Esophagus (tissue), 2 donors: Measurements from ENCODE around the gene SP140L. TPM values are rescaled to one million over a fixed set of nuclear protein-coding genes. Genes with fewer than 3 reads are reported as not detected.
"Not testable (repeated sequence)": the region's sequence is repeated elsewhere in the genome, so short reads cannot be mapped to it uniquely, and the experiment has no call there.

ENCODE experiments used
- H3K27ac ChIP-seq, 2 donors: one replicate each; pipeline ENCODE4 v1.5.1; 2013; ENCODE audit warnings: low read depth in 2 of 2, mild to moderate bottlenecking in 2 of 2, inconsistent platforms in 1 of 2, low read length in 1 of 2, moderate library complexity in 1 of 2
- H3K27me3 ChIP-seq, 2 donors: one replicate each; pipeline ENCODE4 v1.6.1; 2013; ENCODE audit warnings: low read length in 2 of 2, control low read depth in 1 of 2, mild to moderate bottlenecking in 1 of 2; ENCODE audit not compliant: insufficient read depth in 2 of 2, control insufficient read depth in 1 of 2
- H3K36me3 ChIP-seq, 2 donors: one replicate each; pipeline ENCODE4 v1.6.1; 2013; ENCODE audit warnings: low read length in 1 of 2; ENCODE audit not compliant: control insufficient read depth in 2 of 2, insufficient read depth in 2 of 2
- H3K4me1 ChIP-seq, 2 donors: one replicate each; pipeline ENCODE4 v1.6.1; 2013; ENCODE audit warnings: low read length in 1 of 2; ENCODE audit not compliant: control insufficient read depth in 2 of 2, insufficient read depth in 2 of 2
- H3K4me3 ChIP-seq, 2 donors: one replicate each; pipeline ENCODE4 v1.5.1; 2013; ENCODE audit warnings: low read length in 2 of 2, mild to moderate bottlenecking in 2 of 2, low read depth in 1 of 2, moderate library complexity in 1 of 2
- H3K9me3 ChIP-seq, 2 donors: one replicate each; pipeline ENCODE4 v1.6.1; 2013; ENCODE audit warnings: mild to moderate bottlenecking in 2 of 2, low read depth in 1 of 2, low read length in 1 of 2, moderate library complexity in 1 of 2; ENCODE audit not compliant: control insufficient read depth in 2 of 2, insufficient read depth in 1 of 2
- WGBS, 2 donors: extraction: QIAGEN DNeasy Blood & Tissue Kit; methylation state at CpG; one replicate each; pipeline ENCODE4 v1.1.7; 2013; 5-methylcytosine and 5-hydroxymethylcytosine counted together
- polyA plus RNA-seq, 2 donors: library from polyadenylated mRNA; stranded (reverse); fragments of 200-250 nt; gene quantifications; one replicate each; pipeline ENCODE4 v1.2.3, GENCODE V29; 2013
- donor health status: healthy with polysubstance abuse.
- donor health status: Bipolar disorder and iron deficiency.

Gene SP140L
- polyA plus RNA-seq, 2 donors: 5.5 to 10.6 TPM

DNA sequence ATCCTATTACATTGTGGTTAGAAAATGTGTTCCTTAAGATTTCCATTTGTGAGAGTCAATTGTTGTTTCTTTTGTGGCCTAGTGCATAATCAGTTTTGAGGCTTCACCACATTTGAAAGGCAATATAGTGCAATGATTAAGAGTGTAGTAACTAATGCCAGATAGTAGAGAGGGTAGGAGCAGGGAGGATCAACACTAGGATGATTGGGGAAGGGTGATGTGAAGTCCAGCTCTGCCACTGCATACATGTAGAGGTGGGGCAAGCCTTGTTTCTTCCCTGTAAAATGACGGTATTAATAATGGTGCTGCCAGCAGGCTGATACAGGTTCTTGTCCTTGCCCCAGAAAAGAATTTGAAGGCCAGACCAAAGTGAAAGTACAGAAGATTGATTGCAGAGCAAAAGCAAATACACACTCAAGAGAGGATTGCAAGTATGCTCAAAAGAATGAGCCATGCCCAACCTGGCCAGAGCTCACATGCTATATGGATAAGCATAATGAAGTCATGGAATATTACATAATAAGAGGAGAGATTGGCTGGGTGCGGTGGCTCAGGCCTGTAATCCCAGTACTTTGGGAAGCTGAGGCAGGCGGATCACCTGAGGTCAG, 97.0 kb downstream of the SP140L start:
- no peaks in the 10 kb centered on the region for H3K4me1 ChIP-seq
- peak overlapping the region; percentile 31 to 72 for H3K27ac ChIP-seq
- 56 to 59% methylated on average over 3 of the region's 3 CpGs for WGBS, 2 donors
- H3K9me3 ChIP-seq: no peaks in the 10 kb centered on the region
- no peaks in the 10 kb centered on the region for H3K36me3 ChIP-seq
- H3K4me3 ChIP-seq: no peak overlapping the region
- no peaks in the 10 kb centered on the region for H3K27me3 ChIP-seq

DNA sequence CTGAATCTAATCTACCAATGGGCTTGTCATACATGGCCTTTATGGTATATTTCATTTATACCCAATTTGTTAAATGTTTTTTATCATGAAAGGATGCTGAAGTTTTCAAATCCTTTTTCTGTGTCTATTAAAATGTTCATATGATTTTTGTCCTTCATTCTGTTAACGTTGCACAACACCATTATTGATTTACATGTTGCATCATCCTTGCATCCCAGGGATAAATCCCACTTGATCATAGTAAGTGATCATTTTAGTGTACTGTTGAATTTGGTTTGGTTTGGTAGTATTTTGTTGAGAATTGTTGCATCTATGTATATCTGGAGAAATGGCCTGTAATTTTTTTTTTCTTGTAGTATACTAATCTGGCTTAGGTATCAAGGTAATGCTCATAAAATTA, 98.4 kb downstream of the SP140L start:
- Histone ChIP-seq H3K4me3 (no peak overlapping the region), H3K4me1 (peaks cover 0 to 4% of the 10 kb centered on the region in 2 donors), H3K27ac (no peak overlapping the region), H3K36me3 (peaks cover 0 to 2% of the 10 kb centered on the region in 2 donors), H3K9me3 (no peaks in the 10 kb centered on the region), H3K27me3 (no peaks in the 10 kb centered on the region)
- 65 to 76% methylated on average over 1 of the region's 1 CpG for WGBS, 2 donors

DNA sequence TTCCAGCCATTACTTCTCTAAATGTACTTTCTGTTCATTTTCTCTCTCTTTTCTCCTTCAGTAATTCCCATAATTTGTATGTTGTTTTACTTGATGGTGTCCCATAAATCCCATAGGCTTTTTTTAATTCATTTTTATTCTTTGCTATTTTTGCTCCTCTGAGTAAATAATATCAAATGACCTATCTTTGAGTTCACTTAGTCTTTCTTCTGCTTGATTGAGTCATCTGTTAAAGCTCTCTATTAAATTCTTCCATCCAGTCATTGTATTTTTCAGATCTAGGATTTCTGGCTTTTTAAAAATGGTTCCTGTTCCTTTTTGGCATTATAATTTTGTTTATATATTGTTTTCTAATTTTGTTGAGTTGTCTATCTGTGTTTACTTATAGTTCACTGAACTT, 102.5 kb downstream of the SP140L start:
- no peaks in the 10 kb centered on the region for H3K9me3 ChIP-seq
- no peaks in the 10 kb centered on the region for H3K27me3 ChIP-seq
- H3K27ac ChIP-seq: no peak overlapping the region
- H3K4me3 ChIP-seq: no peak overlapping the region
- H3K4me1 ChIP-seq: peaks cover 3 to 6% of the 10 kb centered on the region in 2 donors
- peaks cover 0 to 2% of the 10 kb centered on the region in 2 donors for H3K36me3 ChIP-seq

DNA sequence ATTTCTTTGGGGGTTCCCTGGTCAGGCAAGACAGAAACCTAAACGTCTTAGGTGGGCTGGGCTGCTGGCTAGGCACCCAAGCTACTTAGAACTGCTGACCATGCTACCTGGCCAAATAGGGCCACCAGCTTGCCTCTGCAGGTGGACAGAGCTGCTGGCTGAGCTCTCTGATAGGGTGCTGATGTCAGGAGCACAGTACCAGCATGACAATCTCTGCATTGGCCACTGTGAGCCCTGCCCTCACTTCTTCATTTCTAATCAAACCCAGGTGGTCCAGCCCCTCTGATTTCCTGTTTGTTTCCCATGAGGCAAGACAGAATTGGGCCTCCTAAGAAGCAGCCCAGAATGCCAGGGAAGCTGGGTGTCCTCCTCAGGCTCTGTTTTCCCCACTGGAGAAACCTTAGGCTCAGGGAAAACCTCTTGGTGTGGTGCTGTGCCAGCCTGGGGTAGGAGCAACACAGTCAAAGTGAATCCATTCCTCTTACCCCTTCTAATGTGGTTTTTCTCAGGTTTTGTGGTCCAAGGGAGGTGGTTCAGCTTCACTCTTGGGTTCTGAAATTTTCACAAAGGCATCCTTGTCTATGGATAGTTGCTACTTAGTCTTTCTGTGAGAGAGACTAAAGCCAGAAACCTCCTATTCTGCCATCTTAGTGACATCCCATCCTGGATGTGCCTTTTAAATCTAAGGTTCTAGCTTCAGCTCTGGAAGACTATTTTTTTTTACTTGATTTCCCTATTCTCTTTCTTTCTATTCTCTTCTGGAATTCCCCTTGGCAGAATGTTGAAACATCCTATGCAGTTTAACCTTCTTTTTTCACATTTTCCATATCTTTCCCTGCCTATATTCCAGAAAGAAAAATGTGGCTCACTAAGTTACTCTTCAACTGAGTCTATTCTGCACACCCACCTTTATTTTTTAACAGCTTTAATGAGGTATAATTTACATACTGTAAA, 104.2 kb downstream of the SP140L start:
- no peaks in the 10 kb centered on the region for H3K27me3 ChIP-seq

DNA sequence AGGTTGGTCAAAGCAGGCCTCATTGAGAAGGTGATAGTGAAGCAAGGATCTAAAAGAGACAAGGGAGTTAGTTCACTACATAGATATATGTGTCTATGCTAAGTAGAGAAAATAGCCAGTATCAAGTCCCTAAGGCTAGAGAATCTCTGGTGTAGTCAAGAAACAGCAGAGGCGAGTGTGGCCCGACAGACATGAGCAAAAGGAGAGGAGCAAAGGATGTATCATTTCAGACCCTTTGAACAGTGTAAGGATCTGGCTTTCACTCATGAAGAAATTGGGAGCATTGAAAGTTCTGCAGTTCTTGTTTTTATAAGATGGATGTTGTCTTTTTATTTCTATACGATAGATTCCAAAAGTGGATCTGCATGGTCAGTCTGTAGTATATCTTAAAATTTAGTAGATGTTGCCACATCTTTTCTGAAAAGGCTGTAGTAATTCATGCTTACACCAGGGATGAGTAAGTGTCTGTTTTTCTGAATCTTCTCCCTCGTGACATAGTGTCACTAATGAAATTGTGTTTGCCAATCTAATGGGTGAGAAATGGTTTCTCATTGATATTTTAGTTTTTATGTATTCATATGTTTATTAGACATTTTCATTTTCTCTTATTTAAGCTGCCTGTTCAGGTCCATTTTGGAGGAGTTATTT, 107.8 kb downstream of the SP140L start:
- WGBS, 2 donors: 80 to 87% methylated on average over 4 of the region's 4 CpGs
- Histone ChIP-seq H3K27me3 (no peaks in the 10 kb centered on the region), H3K4me3 (no peak overlapping the region), H3K4me1 (peaks cover 3 to 6% of the 10 kb centered on the region in 2 donors), H3K36me3 (peaks cover 0 to 2% of the 10 kb centered on the region in 2 donors), H3K9me3 (no peaks in the 10 kb centered on the region), H3K27ac (peak overlapping the region in 1 of 2 donors; percentile 22)

More for the DNA sequence above, 104.2 kb downstream of the SP140L start:
- H3K4me1 ChIP-seq: peaks cover 3 to 6% of the 10 kb centered on the region in 2 donors
- H3K4me3 ChIP-seq: no peak overlapping the region
- peaks cover 0 to 2% of the 10 kb centered on the region in 2 donors for H3K36me3 ChIP-seq
- WGBS, 2 donors: 78 to 88% methylated on average over 1 of the region's 1 CpG
- no peaks in the 10 kb centered on the region for H3K9me3 ChIP-seq
- H3K27ac ChIP-seq: no peak overlapping the region

DNA sequence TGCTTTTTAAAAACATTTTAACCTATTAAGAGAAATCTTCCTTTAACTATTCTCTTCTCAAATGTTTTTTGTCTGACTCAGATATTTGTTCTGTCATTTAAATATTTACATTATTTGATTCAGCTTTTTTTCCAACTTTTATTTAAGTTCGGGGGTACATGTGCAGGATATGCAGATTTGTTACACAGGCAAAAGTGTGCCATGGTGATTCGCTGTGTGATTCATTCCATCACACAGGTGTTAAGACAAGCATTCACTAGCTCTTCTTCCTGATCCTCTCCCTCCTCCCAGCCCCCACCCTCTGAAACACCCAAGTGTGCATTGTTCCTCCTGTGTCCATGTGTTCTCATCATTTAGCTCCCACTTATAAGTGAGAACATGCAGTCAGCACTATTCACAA, 108.4 kb downstream of the SP140L start:
- Histone ChIP-seq H3K4me1 (peaks cover 2 to 3% of the 10 kb centered on the region in 2 donors), H3K27ac (no peak overlapping the region), H3K4me3 (no peak overlapping the region), H3K27me3 (no peaks in the 10 kb centered on the region), H3K9me3 (no peaks in the 10 kb centered on the region), H3K36me3 (no peaks in the 10 kb centered on the region)
- 84 to 86% methylated on average over 2 of the region's 2 CpGs for WGBS, 2 donors

DNA sequence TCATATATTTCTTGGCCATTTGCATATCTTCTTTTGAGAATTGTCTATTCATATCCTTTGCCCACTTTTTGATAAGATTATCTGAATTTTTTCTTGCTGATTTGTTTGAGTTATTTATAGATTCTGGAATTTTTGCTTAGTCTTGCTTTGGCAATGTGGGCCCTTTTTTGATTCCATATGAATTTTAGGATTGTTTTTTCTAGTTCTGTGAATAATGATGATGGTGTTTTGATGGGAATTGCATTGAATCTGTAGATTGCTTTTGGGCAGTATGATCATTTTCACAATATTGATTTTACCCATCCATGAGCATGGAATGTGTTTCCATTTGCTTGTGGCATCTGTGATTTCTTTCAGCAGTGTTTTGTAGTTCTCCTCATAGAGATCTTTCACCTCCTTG, 112.1 kb downstream of the SP140L start:
- H3K36me3 ChIP-seq, H3K4me1 ChIP-seq, H3K27ac ChIP-seq, H3K4me3 ChIP-seq, H3K27me3 ChIP-seq, H3K9me3 ChIP-seq: not testable (repeated sequence)

DNA sequence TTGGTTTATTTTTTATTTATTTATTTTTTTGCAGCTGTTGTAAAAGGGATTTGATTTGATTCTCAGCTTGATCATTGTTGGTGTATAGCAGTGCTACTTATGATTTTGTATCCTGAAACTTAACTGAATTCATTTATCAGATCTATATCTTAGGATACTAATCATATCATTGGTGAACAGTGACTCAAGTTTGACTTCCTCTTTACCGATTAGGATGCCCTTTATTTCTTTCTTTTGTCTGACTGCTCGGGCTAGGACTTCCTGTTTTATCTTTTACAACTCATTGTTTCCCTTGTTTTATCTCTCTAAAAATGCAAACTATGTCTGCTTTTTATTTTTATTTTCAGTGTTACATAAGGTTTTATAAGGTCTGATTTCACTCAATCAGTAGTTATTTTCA, 112.6 kb downstream of the SP140L start:
- H3K27ac ChIP-seq: no peak overlapping the region
- 56% methylated on average over 2 of the region's 2 CpGs for WGBS, 2 donors
- H3K4me3 ChIP-seq: no peak overlapping the region
- no peaks in the 10 kb centered on the region for H3K4me1 ChIP-seq
- no peaks in the 10 kb centered on the region for H3K27me3 ChIP-seq
- no peaks in the 10 kb centered on the region for H3K9me3 ChIP-seq
- peaks cover 0 to 2% of the 10 kb centered on the region in 2 donors for H3K36me3 ChIP-seq

DNA sequence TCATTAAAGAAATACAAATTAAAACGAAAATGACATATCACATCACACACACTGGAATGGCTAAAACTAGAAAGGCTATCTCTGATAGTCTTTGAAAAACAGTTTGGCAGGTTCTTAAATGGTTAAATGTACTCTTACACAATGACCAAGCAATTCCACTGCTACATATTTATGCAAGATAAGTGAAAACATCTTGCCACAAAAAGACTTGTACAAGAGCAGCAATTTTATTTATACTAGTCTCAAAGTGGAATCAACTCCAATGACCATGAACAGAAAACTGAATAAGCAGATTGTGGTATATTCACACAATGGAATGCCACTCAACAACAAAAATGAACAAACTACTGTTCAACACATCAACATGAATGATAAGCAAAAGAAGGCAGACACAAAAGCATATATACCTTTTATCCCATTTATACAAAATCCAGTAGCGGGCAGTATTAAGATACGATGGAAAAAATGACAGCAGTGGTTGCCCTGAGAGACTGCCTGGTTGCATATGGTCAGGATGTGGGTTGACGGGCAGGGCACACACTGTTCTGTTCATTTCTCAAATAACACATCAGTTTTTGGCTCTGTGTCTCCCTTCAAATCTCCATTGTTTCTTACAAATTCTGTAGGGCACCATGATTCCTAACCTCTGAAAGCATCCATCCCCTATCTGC, 114.4 kb downstream of the SP140L start:
- Histone ChIP-seq H3K4me1 (no peaks in the 10 kb centered on the region), H3K36me3 (peaks cover 0 to 2% of the 10 kb centered on the region in 2 donors), H3K4me3 (no peak overlapping the region), H3K27ac (no peak overlapping the region), H3K9me3 (no peaks in the 10 kb centered on the region), H3K27me3 (no peaks in the 10 kb centered on the region)
- 64 to 65% methylated on average over 4 of the region's 4 CpGs for WGBS, 2 donors
